ENCODE measurements around the gene PIERCE2. TPM values are rescaled to one million over a fixed set of nuclear protein-coding genes. Genes with fewer than 3 reads are reported as not detected.

The PIERCE2 gene
- total RNA-seq, 1 experiment from 2014 or later: 0.44 TPM

DNA sequence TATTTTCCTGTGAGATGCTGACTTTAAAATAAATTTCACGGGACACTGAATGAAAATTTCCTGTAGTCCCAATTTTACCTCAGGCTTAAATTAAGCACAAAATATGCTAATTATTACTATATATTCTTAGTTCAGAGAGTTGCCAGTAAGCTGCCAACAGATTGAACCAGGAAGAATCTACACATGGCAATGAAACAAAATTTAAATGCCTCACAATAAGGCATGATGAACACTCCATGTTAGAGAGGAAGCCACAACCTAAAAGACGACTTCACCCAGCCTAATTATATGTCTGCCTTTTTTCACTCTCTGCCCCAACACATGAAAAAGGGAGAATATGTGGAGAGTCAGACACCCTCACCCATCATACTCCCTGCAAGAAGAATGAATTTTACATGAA is 60.0 kb downstream of the PIERCE2 start:
- H2AFZ ChIP-seq (ENCODE audit: low read length): no peak overlapping the region
- TF ChIP-seq, protein P1, sequence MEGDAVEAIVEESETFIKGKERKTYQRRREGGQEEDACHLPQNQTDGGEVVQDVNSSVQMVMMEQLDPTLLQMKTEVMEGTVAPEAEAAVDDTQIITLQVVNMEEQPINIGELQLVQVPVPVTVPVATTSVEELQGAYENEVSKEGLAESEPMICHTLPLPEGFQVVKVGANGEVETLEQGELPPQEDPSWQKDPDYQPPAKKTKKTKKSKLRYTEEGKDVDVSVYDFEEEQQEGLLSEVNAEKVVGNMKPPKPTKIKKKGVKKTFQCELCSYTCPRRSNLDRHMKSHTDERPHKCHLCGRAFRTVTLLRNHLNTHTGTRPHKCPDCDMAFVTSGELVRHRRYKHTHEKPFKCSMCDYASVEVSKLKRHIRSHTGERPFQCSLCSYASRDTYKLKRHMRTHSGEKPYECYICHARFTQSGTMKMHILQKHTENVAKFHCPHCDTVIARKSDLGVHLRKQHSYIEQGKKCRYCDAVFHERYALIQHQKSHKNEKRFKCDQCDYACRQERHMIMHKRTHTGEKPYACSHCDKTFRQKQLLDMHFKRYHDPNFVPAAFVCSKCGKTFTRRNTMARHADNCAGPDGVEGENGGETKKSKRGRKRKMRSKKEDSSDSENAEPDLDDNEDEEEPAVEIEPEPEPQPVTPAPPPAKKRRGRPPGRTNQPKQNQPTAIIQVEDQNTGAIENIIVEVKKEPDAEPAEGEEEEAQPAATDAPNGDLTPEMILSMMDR (conservative IDR thresholded peaks at IDR 0.05): no peak

More for the DNA sequence above, 60.0 kb downstream of the PIERCE2 start:
- Histone ChIP-seq H4K91ac (ENCODE audit: insufficient read length, low read depth, low read length) (no peak overlapping the region), H2BK12ac (ENCODE audit: insufficient read length, low read depth, low read length) (no peak overlapping the region), H3K9ac (ENCODE audit: extremely low read depth, insufficient read length, low read length) (no peak overlapping the region), H4K5ac (ENCODE audit: insufficient read length, low read depth, low read length) (no peak overlapping the region), H3K18ac (ENCODE audit: insufficient read length, low read depth, low read length) (no peak overlapping the region), H2BK120ac (ENCODE audit: low read depth, low read length, poor library complexity, severe bottlenecking) (no peak overlapping the region), H3K27me3 (ENCODE audit: insufficient read depth, low read length) (no peaks in the 10 kb centered on the region), H2AK5ac (ENCODE audit: insufficient read length, low read length) (no peak overlapping the region), H3K14ac (ENCODE audit: insufficient read depth, low read length) (no peak overlapping the region), H3T11ph (ENCODE audit: low read length) (no peak overlapping the region), H4K20me1 (ENCODE audit: control insufficient read depth, insufficient read depth, insufficient read length) (no peaks in the 10 kb centered on the region), H3K9me3 (ENCODE audit: control insufficient read depth, low read depth, low read length) (no peaks in the 10 kb centered on the region), H3K79me1 (ENCODE audit: insufficient read depth, low read depth, low read length, poor library complexity, severe bottlenecking) (no peaks in the 10 kb centered on the region), H2BK5ac (ENCODE audit: insufficient read length, low read length) (no peak overlapping the region), H3K56ac (ENCODE audit: insufficient read length, low read depth, low read length) (no peak overlapping the region), H3K4ac (ENCODE audit: low read depth, low read length) (no peak overlapping the region), H4K8ac (replicated peaks; ENCODE audit: insufficient read length, low read depth, low read length) (no peak overlapping the region), H3K4me2 (ENCODE audit: insufficient read depth, insufficient read length, low read length) (no peak overlapping the region), H3K27ac (ENCODE audit: insufficient read length, low read depth, low read length) (no peak overlapping the region), H3K4me1 (ENCODE audit: insufficient read depth, low read length) (no peaks in the 10 kb centered on the region), H3K79me2 (ENCODE audit: insufficient read depth, low read length) (no peaks in the 10 kb centered on the region), H3K23ac (ENCODE audit: insufficient read length, low read depth, low read length) (no peak overlapping the region), H2BK15ac (ENCODE audit: low read depth, low read length) (no peak overlapping the region), H2BK20ac (ENCODE audit: low read depth, low read length, poor library complexity, severe bottlenecking) (no peak overlapping the region), H3K23me2 (ENCODE audit: insufficient read length, low read depth, low read length, poor library complexity, severe bottlenecking) (no peaks in the 10 kb centered on the region)
- Mint-ChIP-seq H3K27ac (no peak overlapping the region), H3K36me3 (ENCODE audit: insufficient read depth in 1 of 3, low read depth in 3 of 3) (no peaks in the 10 kb centered on the region), H3K4me1 (peaks cover 4% of the 10 kb centered on the region in 2 experiments; a peak in 3 of 4 replicates), H3K27me3 (ENCODE audit: low read depth) (no peaks in the 10 kb centered on the region), H3K4me3 (no peak overlapping the region), H3K9me3 (no peaks in the 10 kb centered on the region; a peak in 1 of 5 replicates)
- no CpG with 5 or more reads among the region's 2 CpGs for whole genome bisulfite sequencing (ENCODE audit: extremely low coverage, insufficient read length, low lambda C conversion rate)
- no peak for DNase-seq

Small RNA genes lying within 50 kb of the gene (microRNA-seq; reads per million reads assigned to microRNA genes)
- gene MIR628 (ENCODE audit: borderline microRNAs expressed): 4.6 reads per million, percentile 34 among the genes with 10 or more reads in this experiment

Other genes starting within 250 kb of the PIERCE2 start
- gene RSL24D1, start 211.6 kb upstream of the PIERCE2 start, total RNA-seq (2021): 111 and 112 TPM in 2 replicates
- 6.0 and 6.8 TPM in 2 replicates for gene RAB27A, start 118.7 kb upstream of the PIERCE2 start, total RNA-seq (2021)
- 10.4 and 11.5 TPM in 2 replicates for gene PIGBOS1, start 89.4 kb upstream of the PIERCE2 start, total RNA-seq (2021)
- 6.7 and 9.0 TPM in 2 replicates for gene PIGB, start 89.3 kb upstream of the PIERCE2 start, total RNA-seq (2021)
- 9.0 and 9.3 TPM in 2 replicates for gene CCPG1, start 136 bp upstream of the PIERCE2 start, total RNA-seq (2021)
- 1.6 and 2.2 TPM in 2 replicates for gene DNAAF4, start 99.7 kb downstream of the PIERCE2 start, total RNA-seq (2021)
- 0.59 and 0.83 TPM in 2 replicates for gene PYGO1, start 179.8 kb downstream of the PIERCE2 start, total RNA-seq (2021)